ENCODE measurements around the gene DVL1. TPM values are rescaled to one million over a fixed set of nuclear protein-coding genes. Genes with fewer than 3 reads are reported as not detected.

Gene DVL1
- total and polyA plus RNA-seq, 9 of the 15 experiments (the other 6 are each of a cell fraction or from before 2014, with no cell fraction given): 0.62 to 135 (median 24.3) TPM

- TF ChIP-seq CREB3L1 (IDR thresholded peaks at IDR 0.05; ENCODE audit: borderline replicate concordance, low read depth): no peak
- TF ChIP-seq ZBED1 (IDR thresholded peaks at IDR 0.05): no peak
- no peak for TF ChIP-seq TAF1 (IDR thresholded peaks at IDR 0.05; ENCODE audit: control insufficient read depth, extremely low read depth, insufficient read depth, low read length, severe bottlenecking)
- TF ChIP-seq ZKSCAN1 (IDR thresholded peaks at IDR 0.05; ENCODE audit: low read depth, low read length): no peak
- no peak for TF ChIP-seq ZNF79 (CRISPR knock-in tag; IDR thresholded peaks at IDR 0.05; ENCODE audit: low read depth)
- TF ChIP-seq ZZZ3 (IDR thresholded peaks at IDR 0.05): no peak
- no peak; the same call in 1 of the 2 replicates for TF ChIP-seq ZNF511 (CRISPR knock-in tag; IDR thresholded peaks at IDR 0.05)
- no peak for TF ChIP-seq ZNF263 (CRISPR knock-in tag; IDR thresholded peaks at IDR 0.05; ENCODE audit: borderline replicate concordance)
- no peak for TF ChIP-seq ZNF280B (CRISPR knock-in tag; IDR thresholded peaks at IDR 0.05)
- TF ChIP-seq SRSF3 (IDR thresholded peaks at IDR 0.05; ENCODE audit: insufficient read depth, low read length): no peak
- TF ChIP-seq RBM25 (IDR thresholded peaks at IDR 0.05; ENCODE audit: low read depth, low read length, severe bottlenecking): no peak
- no peak for TF ChIP-seq SAFB (IDR thresholded peaks at IDR 0.05; ENCODE audit: borderline replicate concordance, low read depth, low read length)
- no peak for TF ChIP-seq RBM22 (IDR thresholded peaks at IDR 0.05; ENCODE audit: low read depth, low read length, poor library complexity, severe bottlenecking)
- no peak for TF ChIP-seq ZNF717 (CRISPR knock-in tag; IDR thresholded peaks at IDR 0.05)
- TF ChIP-seq NELFE (IDR thresholded peaks at IDR 0.05; ENCODE audit: insufficient read depth, insufficient read length): no peak
- TF ChIP-seq ZNF695 (CRISPR knock-in tag; IDR thresholded peaks at IDR 0.05): no peak
- TF ChIP-seq POLR2H (tag; IDR thresholded peaks at IDR 0.05; ENCODE audit: low read depth): no peak
- TF ChIP-seq STAT6 (CRISPR knock-in tag; IDR thresholded peaks at IDR 0.05): no peak
- no peak for TF ChIP-seq MEF2A (IDR thresholded peaks at IDR 0.05; ENCODE audit: control insufficient read depth, low read depth, low read length)
- no peak; the same call in 1 of the 2 replicates for TF ChIP-seq E2F3 (CRISPR knock-in tag; IDR thresholded peaks at IDR 0.05)
Measured at GRCh38 chr1:1308756-1309250, 40.4 kb downstream of the DVL1 start (continued).
